ENCODE measurements around the gene JAG1.

JAG1 gene

DNA sequence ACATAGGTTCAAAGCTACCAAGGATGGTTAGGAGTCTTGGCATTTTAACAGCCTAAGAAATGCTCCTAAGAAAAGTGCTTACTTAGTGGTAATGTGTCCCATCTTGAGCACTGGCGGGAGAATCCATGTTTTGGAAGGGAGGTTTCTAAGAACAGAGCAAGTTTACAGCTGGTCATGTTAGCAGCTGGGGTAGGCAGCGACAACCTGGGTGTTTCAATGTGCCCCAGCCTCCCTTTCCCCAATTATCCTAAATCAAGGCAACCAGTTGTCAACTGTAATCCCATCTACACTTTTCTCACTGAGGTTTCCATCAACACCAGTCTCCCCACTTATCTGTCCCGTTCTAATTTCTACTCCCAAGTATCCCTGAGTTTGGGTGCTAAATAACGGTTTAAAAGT, 1.6 kb upstream of the JAG1 start (continued):
- TF ChIP-seq HOXA7 (CRISPR knock-in tag; IDR thresholded peaks at IDR 0.05; ENCODE audit: borderline replicate concordance): no peak
- TF ChIP-seq KLF17 (tag by site-specific recombination; IDR thresholded peaks at IDR 0.05): no peak
- no peak for TF ChIP-seq OVOL3 (tag by site-specific recombination; IDR thresholded peaks at IDR 0.05)
- TF ChIP-seq, protein P1, sequence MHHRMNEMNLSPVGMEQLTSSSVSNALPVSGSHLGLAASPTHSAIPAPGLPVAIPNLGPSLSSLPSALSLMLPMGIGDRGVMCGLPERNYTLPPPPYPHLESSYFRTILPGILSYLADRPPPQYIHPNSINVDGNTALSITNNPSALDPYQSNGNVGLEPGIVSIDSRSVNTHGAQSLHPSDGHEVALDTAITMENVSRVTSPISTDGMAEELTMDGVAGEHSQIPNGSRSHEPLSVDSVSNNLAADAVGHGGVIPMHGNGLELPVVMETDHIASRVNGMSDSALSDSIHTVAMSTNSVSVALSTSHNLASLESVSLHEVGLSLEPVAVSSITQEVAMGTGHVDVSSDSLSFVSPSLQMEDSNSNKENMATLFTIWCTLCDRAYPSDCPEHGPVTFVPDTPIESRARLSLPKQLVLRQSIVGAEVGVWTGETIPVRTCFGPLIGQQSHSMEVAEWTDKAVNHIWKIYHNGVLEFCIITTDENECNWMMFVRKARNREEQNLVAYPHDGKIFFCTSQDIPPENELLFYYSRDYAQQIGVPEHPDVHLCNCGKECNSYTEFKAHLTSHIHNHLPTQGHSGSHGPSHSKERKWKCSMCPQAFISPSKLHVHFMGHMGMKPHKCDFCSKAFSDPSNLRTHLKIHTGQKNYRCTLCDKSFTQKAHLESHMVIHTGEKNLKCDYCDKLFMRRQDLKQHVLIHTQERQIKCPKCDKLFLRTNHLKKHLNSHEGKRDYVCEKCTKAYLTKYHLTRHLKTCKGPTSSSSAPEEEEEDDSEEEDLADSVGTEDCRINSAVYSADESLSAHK (tag by site-specific recombination; IDR thresholded peaks at IDR 0.05): peak; percentile 51; the same call in 1 of the 2 replicates

- Histone ChIP-seq H3K9me3 (ENCODE audit: control insufficient read depth, insufficient read depth, low read depth, low read length) (no peaks in the 10 kb centered on the region), H3K4me3 (ENCODE audit: low read depth, low read length) (peak overlapping the region; percentile 82), H3K4me1 (ENCODE audit: control insufficient read depth, insufficient read depth, low read length) (peaks cover 19% of the 10 kb centered on the region), H3K27ac (ENCODE audit: extremely low read depth, low read depth, low read length) (peak overlapping the region; percentile 99), H3K36me3 (ENCODE audit: control insufficient read depth in 2 of 2, insufficient read depth in 1 of 2, low read length in 2 of 2) (peaks cover 0 to under 1% of the 10 kb centered on the region in 2 experiments; a peak in 1 of 3 replicates)
- POLR2A ChIA-PET: interaction anchor here (1.0 to 2.7 kb wide), 13 partner anchors 8 to 592 kb away, joined by 3 to 17 read pairs (median 5); partner anchors contain the start of genes MKKS and SLX4IP
- CTCF ChIA-PET: interaction anchor here (0.6 to 1.8 kb wide), 22 partner anchors 9 to 571 kb away, joined by 3 to 7 read pairs (median 4); no protein-coding TSS in a partner anchor
- TF ChIP-seq ZNF138 (tag by site-specific recombination; IDR thresholded peaks at IDR 0.05; ENCODE audit: borderline replicate concordance): no peak
- no peak for TF ChIP-seq ZNF518A (tag by site-specific recombination; conservative IDR thresholded peaks at IDR 0.05; ENCODE audit: low read depth)
- no peak for TF ChIP-seq YY2 (tag by site-specific recombination; IDR thresholded peaks at IDR 0.05)
- TF ChIP-seq, protein P2, sequence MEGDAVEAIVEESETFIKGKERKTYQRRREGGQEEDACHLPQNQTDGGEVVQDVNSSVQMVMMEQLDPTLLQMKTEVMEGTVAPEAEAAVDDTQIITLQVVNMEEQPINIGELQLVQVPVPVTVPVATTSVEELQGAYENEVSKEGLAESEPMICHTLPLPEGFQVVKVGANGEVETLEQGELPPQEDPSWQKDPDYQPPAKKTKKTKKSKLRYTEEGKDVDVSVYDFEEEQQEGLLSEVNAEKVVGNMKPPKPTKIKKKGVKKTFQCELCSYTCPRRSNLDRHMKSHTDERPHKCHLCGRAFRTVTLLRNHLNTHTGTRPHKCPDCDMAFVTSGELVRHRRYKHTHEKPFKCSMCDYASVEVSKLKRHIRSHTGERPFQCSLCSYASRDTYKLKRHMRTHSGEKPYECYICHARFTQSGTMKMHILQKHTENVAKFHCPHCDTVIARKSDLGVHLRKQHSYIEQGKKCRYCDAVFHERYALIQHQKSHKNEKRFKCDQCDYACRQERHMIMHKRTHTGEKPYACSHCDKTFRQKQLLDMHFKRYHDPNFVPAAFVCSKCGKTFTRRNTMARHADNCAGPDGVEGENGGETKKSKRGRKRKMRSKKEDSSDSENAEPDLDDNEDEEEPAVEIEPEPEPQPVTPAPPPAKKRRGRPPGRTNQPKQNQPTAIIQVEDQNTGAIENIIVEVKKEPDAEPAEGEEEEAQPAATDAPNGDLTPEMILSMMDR (tag by site-specific recombination; IDR thresholded peaks at IDR 0.05): peak; percentile 73; the same call in 1 of the 2 replicates
- TF ChIP-seq, protein P3, sequence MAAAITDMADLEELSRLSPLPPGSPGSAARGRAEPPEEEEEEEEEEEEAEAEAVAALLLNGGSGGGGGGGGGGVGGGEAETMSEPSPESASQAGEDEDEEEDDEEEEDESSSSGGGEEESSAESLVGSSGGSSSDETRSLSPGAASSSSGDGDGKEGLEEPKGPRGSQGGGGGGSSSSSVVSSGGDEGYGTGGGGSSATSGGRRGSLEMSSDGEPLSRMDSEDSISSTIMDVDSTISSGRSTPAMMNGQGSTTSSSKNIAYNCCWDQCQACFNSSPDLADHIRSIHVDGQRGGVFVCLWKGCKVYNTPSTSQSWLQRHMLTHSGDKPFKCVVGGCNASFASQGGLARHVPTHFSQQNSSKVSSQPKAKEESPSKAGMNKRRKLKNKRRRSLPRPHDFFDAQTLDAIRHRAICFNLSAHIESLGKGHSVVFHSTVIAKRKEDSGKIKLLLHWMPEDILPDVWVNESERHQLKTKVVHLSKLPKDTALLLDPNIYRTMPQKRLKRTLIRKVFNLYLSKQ (tag by site-specific recombination; IDR thresholded peaks at IDR 0.05; ENCODE audit: borderline replicate concordance): no peak
- TF ChIP-seq ZNF26 (tag by site-specific recombination; IDR thresholded peaks at IDR 0.05): no peak
- TF ChIP-seq KLF7 (tag by site-specific recombination; IDR thresholded peaks at IDR 0.05; ENCODE audit: borderline replicate concordance): no peak
- peak; percentile 80 for TF ChIP-seq GLIS2 (tag by site-specific recombination; IDR thresholded peaks at IDR 0.05)
- TF ChIP-seq ZNF416 (tag by site-specific recombination; IDR thresholded peaks at IDR 0.05): no peak
- 0 out of 2 replicates have a peak, but pooled peaks have one; percentile 18 for TF ChIP-seq ZNF2 (tag by site-specific recombination; IDR thresholded peaks at IDR 0.05)
- no peak for TF ChIP-seq SETDB1 (IDR thresholded peaks at IDR 0.05; ENCODE audit: insufficient read length, low read length)
- TF ChIP-seq ZBTB7A (tag by site-specific recombination; IDR thresholded peaks at IDR 0.05; ENCODE audit: low read depth): peak; percentile 66; the same call in 1 of the 2 replicates
- TF ChIP-seq ZNF391 (tag by site-specific recombination; IDR thresholded peaks at IDR 0.05; ENCODE audit: borderline replicate concordance, low read depth): no peak
These were observed 1.1 kb upstream of the JAG1 start for GRCh38 chr20:10674684-10675449.

Measured in HEK293 (cell line).